Thoracic aorta (tissue), 2 donors: ENCODE data around the gene GPAT3. TPM values are rescaled to one million over a fixed set of nuclear protein-coding genes. Genes with fewer than 3 reads are reported as not detected.

Experiments used
- ATAC-seq: fragments of 150-250 bp; one replicate; pipeline ENCODE4 v1.8.0; 2017; ENCODE audit warnings: low read depth; ENCODE audit not compliant: insufficient number of reproducible peaks, low FRiP score
- DNase-seq: peaks from one replicate; pipeline ENCODE4 v3.0.0-alpha.2; 2020; ENCODE audit warnings: low spot score
- H3K27ac ChIP-seq, 2 donors: fragments of 200-600 bp; sonication (generic); 1 replicate in 1 of 2; 2 replicates in 1 of 2; pipeline ENCODE4 v1.5.1; 2016; ENCODE audit warnings: mild to moderate bottlenecking in 2 of 2, moderate library complexity in 2 of 2
- H3K27me3 ChIP-seq: fragments of 200-600 bp; sonication (generic); replicated peaks from 2 replicates; pipeline ENCODE4 v1.6.0; 2016; ENCODE audit warnings: mild to moderate bottlenecking; ENCODE audit not compliant: insufficient read depth
- H3K36me3 ChIP-seq: fragments of 200-600 bp; sonication (generic); one replicate; pipeline ENCODE4 v1.5.1; 2016
- H3K4me1 ChIP-seq, 2 donors: fragments of 200-600 bp; sonication (generic); 1 replicate in 1 of 2; 2 replicates in 1 of 2; pipeline versions ENCODE4 v1.5.1 to v1.6.0; 2016; ENCODE audit warnings: low read depth in 2 of 2, mild to moderate bottlenecking in 1 of 2; ENCODE audit not compliant: control insufficient read depth in 1 of 2
- H3K4me3 ChIP-seq: fragments of 200-600 bp; sonication (generic); 2 replicates; pipeline ENCODE4 v1.5.1; 2016; ENCODE audit warnings: mild to moderate bottlenecking
- H3K9me3 ChIP-seq: fragments of 200-600 bp; sonication (generic); 2 replicates; pipeline ENCODE4 v1.5.1; 2016
- CTCF ChIP-seq: fragments of 200-600 bp; sonication (generic); IDR thresholded peaks from one replicate; pipeline ENCODE4 v1.5.1; 2019; ENCODE audit warnings: antibody characterized with exemption
- total RNA-seq, 2 donors: library from RNA; depleted of rRNA; stranded (reverse); fragments of >200 nt; gene quantifications; one replicate each; pipeline versions ENCODE4 v1.1.0 to v1.2.3, GENCODE V29; 2016

Gene GPAT3
- total RNA-seq, 2 donors from 2014 or later = 6.6 to 7.8 TPM

- Histone ChIP-seq H3K27ac (no peak overlapping the region), H3K4me1 (no peaks in the 10 kb centered on the region), H3K36me3 (no peaks in the 10 kb centered on the region), H3K9me3 (no peaks in the 10 kb centered on the region), H3K27me3 (no peaks in the 10 kb centered on the region), H3K4me3 (no peak overlapping the region)
- TF ChIP-seq CTCF = no peak
- ATAC-seq = no peak
- no peak for DNase-seq
Measured at GRCh38 chr4:83556006-83556707, 20.2 kb downstream of the GPAT3 start.

- Histone ChIP-seq H3K9me3 (no peaks in the 10 kb centered on the region), H3K27ac (no peak overlapping the region), H3K4me3 (no peak overlapping the region), H3K4me1 (no peaks in the 10 kb centered on the region), H3K27me3 (no peaks in the 10 kb centered on the region), H3K36me3 (no peaks in the 10 kb centered on the region)
- no peak for TF ChIP-seq CTCF
- DNase-seq = no peak
- ATAC-seq = no peak
Measured at GRCh38 chr4:83556816-83557215, 20.9 kb downstream of the GPAT3 start.

GRCh38 chr4:83558059-83558653 lies 22.2 kb downstream of the GPAT3 start:
- no peak overlapping the region for H3K4me3 ChIP-seq
- TF ChIP-seq CTCF = no peak
- H3K9me3 ChIP-seq = no peaks in the 10 kb centered on the region
- no peak for ATAC-seq
- no peaks in the 10 kb centered on the region for H3K36me3 ChIP-seq
- no peaks in the 10 kb centered on the region for H3K4me1 ChIP-seq
- H3K27me3 ChIP-seq = no peaks in the 10 kb centered on the region
- DNase-seq = no peak
- H3K27ac ChIP-seq = no peak overlapping the region

- H3K36me3 ChIP-seq = no peaks in the 10 kb centered on the region
- H3K27me3 ChIP-seq = no peaks in the 10 kb centered on the region
- no peaks in the 10 kb centered on the region for H3K4me1 ChIP-seq
- no peak overlapping the region for H3K27ac ChIP-seq
- no peak overlapping the region for H3K4me3 ChIP-seq
- DNase-seq (no peak), ATAC-seq (no peak)
- no peaks in the 10 kb centered on the region for H3K9me3 ChIP-seq
- no peak for TF ChIP-seq CTCF
Measured at GRCh38 chr4:83558680-83559079, 22.8 kb downstream of the GPAT3 start.

GRCh38 chr4:83560523-83560922 lies 24.6 kb downstream of the GPAT3 start:
- DNase-seq (no peak), ATAC-seq (no peak)
- no peaks in the 10 kb centered on the region for H3K27me3 ChIP-seq
- no peak overlapping the region for H3K27ac ChIP-seq
- no peaks in the 10 kb centered on the region for H3K9me3 ChIP-seq
- TF ChIP-seq CTCF = no peak
- H3K4me3 ChIP-seq = no peak overlapping the region
- no peaks in the 10 kb centered on the region for H3K36me3 ChIP-seq
- H3K4me1 ChIP-seq = no peaks in the 10 kb centered on the region
